Inflammatory macrophage (primary cell): ENCODE results near the gene CFAP410.

ENCODE experiments used
- DNase-seq, 2 donors: peaks; one replicate each; pipeline ENCODE4 v3.0.0-alpha.2; 2020 to 2022
- total RNA-seq, 18 experiments: gene quantifications; one replicate each; lab custom pipeline; 2026; ENCODE audit warnings: mixed read lengths in 6 of 18, inconsistent platforms in 2 of 18; lab: John Stamatoyannopoulos, UW

Gene CFAP410
- total RNA-seq = 2.8 to 13.9 (median 6.5) reads per million in 18 experiments

- DNase-seq = peak; percentile 94 to 97
Observed at GRCh38 chr21:44338971-44339910, at the start of gene CFAP410. Gene CFAP410 (minus strand): TSS chr21:44339390. CDS start chr21:44339194, 196 bp downstream.

- no peak for DNase-seq
Observed at GRCh38 chr21:44384968-44385367, 45.8 kb upstream of the CFAP410 start.

- no peak for DNase-seq
Observed at GRCh38 chr21:44383216-44383615, 44.0 kb upstream of the CFAP410 start.

- DNase-seq = no peak
Observed at GRCh38 chr21:44382536-44382935, 43.3 kb upstream of the CFAP410 start.

- no peak for DNase-seq
Observed at GRCh38 chr21:44381874-44382273, 42.7 kb upstream of the CFAP410 start.

GRCh38 chr21:44380876-44381275 is 41.7 kb upstream of the CFAP410 start:
- no peak for DNase-seq

GRCh38 chr21:44379991-44380865 is 41.0 kb upstream of the CFAP410 start:
- no peak for DNase-seq

- DNase-seq = no peak
Observed at GRCh38 chr21:44379515-44379848, 40.3 kb upstream of the CFAP410 start.

GRCh38 chr21:44378646-44379514 is 39.7 kb upstream of the CFAP410 start:
- no peak for DNase-seq

- DNase-seq = no peak
Observed at GRCh38 chr21:44377922-44378645, 38.9 kb upstream of the CFAP410 start.

- DNase-seq = no peak
Observed at GRCh38 chr21:44377201-44377921, 38.2 kb upstream of the CFAP410 start.

GRCh38 chr21:44376606-44377005 is 37.4 kb upstream of the CFAP410 start:
- DNase-seq = no peak

- DNase-seq = no peak
Observed at GRCh38 chr21:44375761-44376241, 36.6 kb upstream of the CFAP410 start.

- peak; percentile 84 to 88 for DNase-seq
Observed at GRCh38 chr21:44375281-44375651, 36.1 kb upstream of the CFAP410 start.

- no peak for DNase-seq
Observed at GRCh38 chr21:44374601-44375280, 35.6 kb upstream of the CFAP410 start.

- no peak for DNase-seq
Observed at GRCh38 chr21:44372616-44373015, 33.4 kb upstream of the CFAP410 start.

- DNase-seq = no peak
Observed at GRCh38 chr21:44371596-44371995, 32.4 kb upstream of the CFAP410 start.

- DNase-seq = no peak
Observed at GRCh38 chr21:44370786-44371410, 31.7 kb upstream of the CFAP410 start.

GRCh38 chr21:44370027-44370735 is 31.0 kb upstream of the CFAP410 start:
- peak in 1 of 2 donors; percentile 36 for DNase-seq
